ENCODE data around the gene SLC9C2. TPM values are rescaled to one million over a fixed set of nuclear protein-coding genes. Genes with fewer than 3 reads are reported as not detected.

SLC9C2 gene
- total RNA-seq, 3 donors from 2014 or later (not counting 1 experiment from before 2014, with no cell fraction given), result not detected

DNA sequence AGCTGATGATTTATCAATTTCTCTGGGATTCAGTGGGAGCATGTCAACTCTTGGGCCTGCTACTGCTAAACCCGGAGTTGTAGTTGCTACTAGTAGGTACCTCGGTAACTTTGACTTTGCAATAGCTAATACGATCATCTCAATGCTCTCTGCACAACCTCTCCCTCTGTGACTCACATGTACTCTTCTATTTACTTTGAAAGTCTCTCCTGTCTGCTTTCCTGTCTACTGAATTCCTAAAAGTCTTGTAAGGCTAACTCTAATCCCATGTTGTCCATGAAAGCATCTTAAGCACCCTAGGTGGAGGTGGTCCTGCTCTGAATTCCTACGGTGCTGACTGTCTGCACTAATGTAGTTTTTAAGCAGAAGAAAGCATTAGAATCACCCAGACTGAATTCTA lies 29.3 kb downstream of the SLC9C2 start:
- Mint-ChIP-seq H3K27me3 (ENCODE audit: low read depth in 2 of 2) (peaks cover 6 to 26% of the 10 kb centered on the region in 2 donors), H3K4me3 (no peak overlapping the region), H3K9me3 (no peaks in the 10 kb centered on the region), H3K36me3 (no peaks in the 10 kb centered on the region), H3K27ac (no peak overlapping the region), H3K4me1 (no peaks in the 10 kb centered on the region)
- ATAC-seq, result no peak
- peaks cover 3% of the 10 kb centered on the region for H3K4me1 ChIP-seq (ENCODE audit: control insufficient read depth, insufficient read depth, low read length)
- no peaks in the 10 kb centered on the region for H3K9me3 ChIP-seq (ENCODE audit: control insufficient read depth, insufficient read depth, low read length)
- DNase-seq, result no peak
- H3K27me3 ChIP-seq (ENCODE audit: control insufficient read depth, insufficient read depth, low read length), result peaks cover 2% of the 10 kb centered on the region
- TF ChIP-seq, protein P1, sequence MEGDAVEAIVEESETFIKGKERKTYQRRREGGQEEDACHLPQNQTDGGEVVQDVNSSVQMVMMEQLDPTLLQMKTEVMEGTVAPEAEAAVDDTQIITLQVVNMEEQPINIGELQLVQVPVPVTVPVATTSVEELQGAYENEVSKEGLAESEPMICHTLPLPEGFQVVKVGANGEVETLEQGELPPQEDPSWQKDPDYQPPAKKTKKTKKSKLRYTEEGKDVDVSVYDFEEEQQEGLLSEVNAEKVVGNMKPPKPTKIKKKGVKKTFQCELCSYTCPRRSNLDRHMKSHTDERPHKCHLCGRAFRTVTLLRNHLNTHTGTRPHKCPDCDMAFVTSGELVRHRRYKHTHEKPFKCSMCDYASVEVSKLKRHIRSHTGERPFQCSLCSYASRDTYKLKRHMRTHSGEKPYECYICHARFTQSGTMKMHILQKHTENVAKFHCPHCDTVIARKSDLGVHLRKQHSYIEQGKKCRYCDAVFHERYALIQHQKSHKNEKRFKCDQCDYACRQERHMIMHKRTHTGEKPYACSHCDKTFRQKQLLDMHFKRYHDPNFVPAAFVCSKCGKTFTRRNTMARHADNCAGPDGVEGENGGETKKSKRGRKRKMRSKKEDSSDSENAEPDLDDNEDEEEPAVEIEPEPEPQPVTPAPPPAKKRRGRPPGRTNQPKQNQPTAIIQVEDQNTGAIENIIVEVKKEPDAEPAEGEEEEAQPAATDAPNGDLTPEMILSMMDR (IDR thresholded peaks at IDR 0.05), result no peak
- no peaks in the 10 kb centered on the region for H3K36me3 ChIP-seq (ENCODE audit: control insufficient read depth, insufficient read depth, low read length)
- intact Hi-C loops (cut with micrococcal nuclease), result no loop called here
- no peak overlapping the region for H3K27ac ChIP-seq (ENCODE audit: low read length)
- H3K4me3 ChIP-seq (ENCODE audit: low read length), result no peak overlapping the region
- WGBS (ENCODE audit: insufficient coverage), result 94% methylated on average over 4 of the region's 4 CpGs

DNA sequence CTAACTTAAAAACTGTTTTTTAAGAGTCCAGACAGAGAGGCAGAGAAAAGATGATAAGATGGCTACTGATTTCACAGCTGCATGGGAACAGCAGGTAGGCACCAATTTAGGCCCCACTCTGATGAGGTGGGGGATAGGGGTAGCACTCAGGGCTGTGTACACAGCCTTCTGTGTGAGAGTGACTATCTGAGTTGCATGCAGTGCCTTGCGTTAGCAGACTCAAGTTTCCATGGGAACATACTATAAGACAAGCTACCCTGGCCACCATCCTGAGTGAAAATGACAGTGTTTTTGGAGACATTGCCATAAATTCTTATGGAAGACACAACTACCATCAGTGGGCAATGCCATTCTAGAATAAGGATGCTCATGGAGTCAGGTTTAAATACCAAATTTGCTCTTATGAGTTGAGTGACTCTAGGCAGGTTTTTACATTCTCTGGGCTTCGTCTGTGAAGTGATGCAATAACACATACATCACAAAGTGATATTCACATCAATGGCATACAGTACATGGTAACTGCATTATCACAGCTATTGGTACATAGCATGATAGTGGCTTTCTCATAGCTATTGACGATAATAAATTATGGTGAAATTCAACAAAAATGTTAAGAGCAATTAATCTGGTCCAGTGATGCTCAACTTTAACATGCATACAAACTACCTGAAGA lies 30.5 kb downstream of the SLC9C2 start:
- Mint-ChIP-seq H3K27me3 (ENCODE audit: low read depth in 2 of 2) (peaks cover 15 to 29% of the 10 kb centered on the region in 2 donors), H3K4me3 (no peak overlapping the region), H3K36me3 (peaks cover 11% of the 10 kb centered on the region), H3K4me1 (no peaks in the 10 kb centered on the region), H3K9me3 (peaks cover 0 to 3% of the 10 kb centered on the region in 2 donors), H3K27ac (no peak overlapping the region)
- H3K36me3 ChIP-seq (ENCODE audit: control insufficient read depth, insufficient read depth, low read length), result no peaks in the 10 kb centered on the region
- no peak overlapping the region for H3K4me3 ChIP-seq (ENCODE audit: low read length)
- no peak overlapping the region for H3K27ac ChIP-seq (ENCODE audit: low read length)
- peaks cover 2% of the 10 kb centered on the region for H3K27me3 ChIP-seq (ENCODE audit: control insufficient read depth, insufficient read depth, low read length)
- intact Hi-C loops (cut with micrococcal nuclease), result no loop called here
- no peak for DNase-seq
- no peaks in the 10 kb centered on the region for H3K9me3 ChIP-seq (ENCODE audit: control insufficient read depth, insufficient read depth, low read length)
- H3K4me1 ChIP-seq (ENCODE audit: control insufficient read depth, insufficient read depth, low read length), result peaks cover 3% of the 10 kb centered on the region
- TF ChIP-seq, protein P1 (IDR thresholded peaks at IDR 0.05), result no peak
- no peak for ATAC-seq
- 90% methylated on average over 3 of the region's 3 CpGs for WGBS (ENCODE audit: insufficient coverage)

DNA sequence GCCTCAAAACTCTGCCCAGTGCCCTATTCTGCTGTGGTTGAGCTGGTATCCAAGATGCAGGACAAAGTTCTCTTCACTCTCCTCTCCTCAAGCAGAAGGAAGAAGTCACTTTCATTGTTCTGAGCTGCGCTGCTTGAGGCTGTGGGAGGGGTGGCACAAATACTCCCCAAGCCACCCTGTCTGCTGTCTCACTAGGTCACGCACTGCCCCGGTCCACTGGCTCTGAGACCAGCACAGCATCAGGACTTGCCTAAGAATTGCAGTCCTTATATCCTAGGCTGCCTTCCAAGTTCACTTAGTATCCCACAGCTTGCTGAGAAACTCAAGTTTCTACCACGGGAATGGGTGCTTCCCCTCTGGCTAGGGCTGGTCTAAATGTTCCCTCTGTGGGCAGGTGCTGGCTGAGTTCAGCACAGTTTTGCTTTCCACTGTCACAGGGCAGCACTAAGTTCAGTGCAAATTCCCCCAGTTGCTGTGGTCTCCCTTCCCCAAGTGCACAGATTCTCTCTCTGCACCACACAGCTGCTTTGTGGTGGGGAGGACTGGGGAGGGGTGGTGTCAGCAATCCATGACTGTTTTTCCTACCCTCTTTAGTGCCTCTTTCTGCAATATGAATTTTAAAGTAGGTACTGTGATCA lies 32.4 kb downstream of the SLC9C2 start:
- Histone ChIP-seq H3K27ac (ENCODE audit: low read length) (no peak overlapping the region), H3K27me3 (ENCODE audit: control insufficient read depth, insufficient read depth, low read length) (peaks cover 2% of the 10 kb centered on the region), H3K9me3 (ENCODE audit: control insufficient read depth, insufficient read depth, low read length) (no peaks in the 10 kb centered on the region), H3K36me3 (ENCODE audit: control insufficient read depth, insufficient read depth, low read length) (no peaks in the 10 kb centered on the region), H3K4me1 (ENCODE audit: control insufficient read depth, insufficient read depth, low read length) (peaks cover 3% of the 10 kb centered on the region), H3K4me3 (ENCODE audit: low read length) (no peak overlapping the region)
- intact Hi-C loops (cut with micrococcal nuclease), result no loop called here
- DNase-seq, result no peak
- H3K9me3 Mint-ChIP-seq, result peaks cover 2 to 12% of the 10 kb centered on the region in 2 donors
- H3K4me3 Mint-ChIP-seq, result no peak overlapping the region
- no peak for ATAC-seq
- H3K4me1 Mint-ChIP-seq, result no peaks in the 10 kb centered on the region
- peaks cover 24 to 43% of the 10 kb centered on the region in 2 donors for H3K27me3 Mint-ChIP-seq (ENCODE audit: low read depth in 2 of 2)
- WGBS (ENCODE audit: insufficient coverage), result 76% methylated on average over 4 of the region's 4 CpGs
- H3K36me3 Mint-ChIP-seq, result peaks cover 23% of the 10 kb centered on the region
- TF ChIP-seq, protein P1 (IDR thresholded peaks at IDR 0.05), result no peak
- H3K27ac Mint-ChIP-seq, result no peak overlapping the region

All from natural killer cell (primary cell).